Activated T-helper 1 cell treated with anti-CD3 and anti-CD28 coated beads, Interleukin-12 subunit alpha, Interleukin-12 subunit beta, Interleukin-2, Interleukin-4 antibody, amounts not matched to agents 30 ng/mL and 10 ng/mL and 1 ng/mL, durations not matched to agents 14 hours and 24 hours and 36 hours (primary cell): ENCODE measurements around the gene SYNJ2. TPM values are rescaled to one million over a fixed set of nuclear protein-coding genes. Genes with fewer than 3 reads are reported as not detected.

Experiments used
- DNase-seq: peaks from one replicate; pipeline ENCODE4 v3.0.0; 2021; ENCODE audit warnings: low spot score
- H3K27ac Mint-ChIP-seq: one replicate; pipeline ENCODE4 v1.8.0; 2021; ENCODE audit warnings: mild to moderate bottlenecking, mixed read lengths
- H3K27me3 Mint-ChIP-seq: one replicate; pipeline ENCODE4 v1.8.0; 2022; ENCODE audit warnings: mild to moderate bottlenecking, moderate library complexity, mixed read lengths; ENCODE audit not compliant: insufficient read depth
- H3K36me3 Mint-ChIP-seq: one replicate; pipeline ENCODE4 v1.8.0; 2021; ENCODE audit warnings: low read depth, mixed read lengths
- H3K4me1 Mint-ChIP-seq: one replicate; pipeline ENCODE4 v1.8.0; 2021; ENCODE audit warnings: low read depth, mixed read lengths
- H3K4me3 Mint-ChIP-seq: one replicate; pipeline ENCODE4 v1.8.0; 2021; ENCODE audit warnings: mild to moderate bottlenecking, moderate library complexity, mixed read lengths
- H3K9me3 Mint-ChIP-seq: one replicate; pipeline ENCODE4 v1.8.0; 2021; ENCODE audit warnings: mixed read lengths
- intact Hi-C: fragments of 100-400 bp; cut with micrococcal nuclease; formaldehyde crosslinking; loops from one replicate; pipeline ENCODE4 v1.15.1; 2024
- total RNA-seq: library from RNA; stranded (reverse); gene quantifications from 2 replicates; pipeline ENCODE4 v1.2.3, GENCODE V29; 2022

SYNJ2 gene
- total RNA-seq, 1 donor from 2014 or later = 31.2 TPM

- Mint-ChIP-seq H3K4me3 (peak overlapping the region; percentile 7), H3K4me1 (peaks cover 66% of the 10 kb centered on the region), H3K9me3 (peaks cover 4% of the 10 kb centered on the region)
Observed at GRCh38 chr6:158056804-158057203, 75.1 kb downstream of the SYNJ2 start.

GRCh38 chr6:158057213-158057987 is 75.7 kb downstream of the SYNJ2 start:
- H3K9me3 Mint-ChIP-seq = peaks cover 4% of the 10 kb centered on the region
- intact Hi-C loops = loop anchor here (1.0 to 2.0 kb wide), 2 partner anchors 17 to 55 kb away; no protein-coding TSS in a partner anchor
- H3K4me1 Mint-ChIP-seq = peaks cover 62% of the 10 kb centered on the region
- peak overlapping the region; percentile 59 for H3K27ac Mint-ChIP-seq
- H3K4me3 Mint-ChIP-seq = no peak overlapping the region
- no peaks in the 10 kb centered on the region for H3K27me3 Mint-ChIP-seq
- no peak for DNase-seq
- H3K36me3 Mint-ChIP-seq = peaks cover 32% of the 10 kb centered on the region

More at GRCh38 chr6:158056804-158057203, 75.1 kb downstream of the SYNJ2 start:
- Mint-ChIP-seq H3K27me3 (no peaks in the 10 kb centered on the region), H3K36me3 (peaks cover 36% of the 10 kb centered on the region), H3K27ac (no peak overlapping the region)
- DNase-seq = no peak
- intact Hi-C loops = loop anchor here (1.0 to 2.0 kb wide), 2 partner anchors 17 to 54 kb away; no protein-coding TSS in a partner anchor

GRCh38 chr6:158058171-158058651 is 76.5 kb downstream of the SYNJ2 start:
- H3K4me1 Mint-ChIP-seq = peaks cover 54% of the 10 kb centered on the region

GRCh38 chr6:158059108-158059507 is 77.4 kb downstream of the SYNJ2 start:
- Mint-ChIP-seq H3K9me3 (peaks cover under 1% of the 10 kb centered on the region), H3K4me1 (peaks cover 45% of the 10 kb centered on the region), H3K4me3 (no peak overlapping the region), H3K36me3 (peaks cover 16% of the 10 kb centered on the region), H3K27ac (peak overlapping the region; percentile 23), H3K27me3 (no peaks in the 10 kb centered on the region)
- DNase-seq = no peak
- intact Hi-C loops = no loop called here

More at GRCh38 chr6:158058171-158058651, 76.5 kb downstream of the SYNJ2 start:
- H3K9me3 Mint-ChIP-seq = peaks cover 4% of the 10 kb centered on the region
- no peak for DNase-seq
- peaks cover 25% of the 10 kb centered on the region for H3K36me3 Mint-ChIP-seq
- no peaks in the 10 kb centered on the region for H3K27me3 Mint-ChIP-seq
- intact Hi-C loops = no loop called here
- no peak overlapping the region for H3K4me3 Mint-ChIP-seq
- H3K27ac Mint-ChIP-seq = peak overlapping the region; percentile 23

- intact Hi-C loops = no loop called here
- Mint-ChIP-seq H3K9me3 (no peaks in the 10 kb centered on the region), H3K4me1 (peaks cover 41% of the 10 kb centered on the region), H3K27ac (no peak overlapping the region), H3K4me3 (no peak overlapping the region), H3K36me3 (peaks cover 14% of the 10 kb centered on the region), H3K27me3 (no peaks in the 10 kb centered on the region)
- DNase-seq = no peak
Observed at GRCh38 chr6:158060455-158061360, 79.0 kb downstream of the SYNJ2 start.

- no peak overlapping the region for H3K4me3 Mint-ChIP-seq
- peaks cover 16% of the 10 kb centered on the region for H3K36me3 Mint-ChIP-seq
- no peaks in the 10 kb centered on the region for H3K27me3 Mint-ChIP-seq
- H3K27ac Mint-ChIP-seq = no peak overlapping the region
- no peaks in the 10 kb centered on the region for H3K9me3 Mint-ChIP-seq
- DNase-seq = no peak
- intact Hi-C loops = no loop called here
- peaks cover 35% of the 10 kb centered on the region for H3K4me1 Mint-ChIP-seq
Observed at GRCh38 chr6:158061361-158061708, 79.7 kb downstream of the SYNJ2 start.

- Mint-ChIP-seq H3K4me3 (no peak overlapping the region), H3K27ac (no peak overlapping the region)
Observed at GRCh38 chr6:158061709-158062461, 80.2 kb downstream of the SYNJ2 start.

GRCh38 chr6:158063736-158064135 is 82.1 kb downstream of the SYNJ2 start:
- Mint-ChIP-seq H3K36me3 (peaks cover 17% of the 10 kb centered on the region), H3K4me1 (peaks cover 32% of the 10 kb centered on the region), H3K9me3 (no peaks in the 10 kb centered on the region), H3K27me3 (no peaks in the 10 kb centered on the region), H3K4me3 (no peak overlapping the region), H3K27ac (no peak overlapping the region)
- no peak for DNase-seq
- intact Hi-C loops = no loop called here

More at GRCh38 chr6:158061709-158062461, 80.2 kb downstream of the SYNJ2 start:
- Mint-ChIP-seq H3K36me3 (peaks cover 19% of the 10 kb centered on the region), H3K9me3 (no peaks in the 10 kb centered on the region), H3K4me1 (peaks cover 34% of the 10 kb centered on the region), H3K27me3 (no peaks in the 10 kb centered on the region)
- DNase-seq = no peak
- intact Hi-C loops = no loop called here

- Mint-ChIP-seq H3K4me1 (peaks cover 39% of the 10 kb centered on the region), H3K4me3 (no peak overlapping the region), H3K27ac (no peak overlapping the region), H3K9me3 (no peaks in the 10 kb centered on the region), H3K27me3 (no peaks in the 10 kb centered on the region), H3K36me3 (peaks cover 28% of the 10 kb centered on the region)
- DNase-seq = no peak
- intact Hi-C loops = no loop called here
Observed at GRCh38 chr6:158064725-158065251, 83.1 kb downstream of the SYNJ2 start.

GRCh38 chr6:158066136-158066781 is 84.6 kb downstream of the SYNJ2 start:
- no peak overlapping the region for H3K27ac Mint-ChIP-seq
- H3K36me3 Mint-ChIP-seq = peaks cover 37% of the 10 kb centered on the region
- no peaks in the 10 kb centered on the region for H3K27me3 Mint-ChIP-seq
- DNase-seq = no peak
- intact Hi-C loops = no loop called here
- H3K9me3 Mint-ChIP-seq = no peaks in the 10 kb centered on the region
- H3K4me3 Mint-ChIP-seq = no peak overlapping the region
- peaks cover 40% of the 10 kb centered on the region for H3K4me1 Mint-ChIP-seq

GRCh38 chr6:158067436-158068015 is 85.9 kb downstream of the SYNJ2 start:
- peak overlapping the region; percentile 64 for H3K27ac Mint-ChIP-seq

More at GRCh38 chr6:158067436-158068015, 85.9 kb downstream of the SYNJ2 start:
- intact Hi-C loops = no loop called here
- H3K36me3 Mint-ChIP-seq = peaks cover 43% of the 10 kb centered on the region
- H3K4me1 Mint-ChIP-seq = peaks cover 50% of the 10 kb centered on the region
- no peaks in the 10 kb centered on the region for H3K9me3 Mint-ChIP-seq
- no peaks in the 10 kb centered on the region for H3K27me3 Mint-ChIP-seq
- DNase-seq = no peak
- no peak overlapping the region for H3K4me3 Mint-ChIP-seq
